ENCODE data around the gene MSN.
"Not testable (repeated sequence)": the region's sequence is repeated elsewhere in the genome, so short reads cannot be mapped to it uniquely, and the experiment has no call there.

The MSN gene

DNA sequence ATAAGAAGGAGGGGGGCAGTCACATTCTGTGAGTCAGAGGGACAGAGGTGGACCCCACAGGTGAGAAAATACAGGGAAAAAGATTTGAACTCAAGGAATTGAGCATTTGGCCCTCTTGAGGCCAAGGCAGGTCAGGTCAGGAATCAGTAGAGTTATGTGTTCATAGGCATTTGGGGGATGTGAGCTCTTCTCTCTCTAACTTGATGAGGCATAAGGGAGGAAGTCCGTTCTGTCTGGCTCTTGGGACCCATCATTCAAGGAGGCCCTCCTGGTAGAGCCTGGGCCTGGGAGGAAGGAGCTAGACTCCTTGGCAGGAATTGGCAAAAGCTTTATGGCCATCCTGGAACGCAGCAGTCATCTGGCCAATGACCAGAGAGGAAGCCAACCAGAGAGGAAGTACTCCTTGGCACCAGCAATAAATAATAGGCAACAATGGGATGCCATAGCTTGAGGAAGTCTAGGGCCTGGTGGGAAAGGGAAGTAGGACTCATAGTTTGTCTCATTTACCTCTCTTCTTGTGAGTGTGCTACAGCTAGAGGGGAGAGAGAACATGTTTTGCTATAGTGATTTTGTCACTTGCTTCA, 53.0 kb downstream of the MSN start:
- no peak for DNase-seq

DNA sequence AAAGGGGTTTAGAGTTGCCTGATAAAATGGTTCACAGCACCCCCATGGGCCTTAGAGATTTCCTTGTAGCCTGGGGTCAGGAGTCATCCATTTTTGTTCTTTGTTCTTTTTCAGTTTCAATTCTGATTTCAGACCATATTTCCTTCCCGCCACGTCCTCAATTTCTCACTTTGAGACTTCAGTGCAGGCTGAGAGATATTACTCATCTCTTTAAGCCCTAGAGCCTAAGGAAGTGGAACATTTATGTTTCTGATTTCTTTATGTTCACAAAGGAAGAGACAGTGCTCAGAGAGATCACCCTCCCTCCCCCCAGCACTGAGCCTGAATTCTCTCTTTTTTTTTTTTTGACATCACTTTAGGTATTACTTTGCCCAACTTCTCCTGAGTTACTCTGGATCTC, 56.3 kb downstream of the MSN start:
- no peak for DNase-seq

DNA sequence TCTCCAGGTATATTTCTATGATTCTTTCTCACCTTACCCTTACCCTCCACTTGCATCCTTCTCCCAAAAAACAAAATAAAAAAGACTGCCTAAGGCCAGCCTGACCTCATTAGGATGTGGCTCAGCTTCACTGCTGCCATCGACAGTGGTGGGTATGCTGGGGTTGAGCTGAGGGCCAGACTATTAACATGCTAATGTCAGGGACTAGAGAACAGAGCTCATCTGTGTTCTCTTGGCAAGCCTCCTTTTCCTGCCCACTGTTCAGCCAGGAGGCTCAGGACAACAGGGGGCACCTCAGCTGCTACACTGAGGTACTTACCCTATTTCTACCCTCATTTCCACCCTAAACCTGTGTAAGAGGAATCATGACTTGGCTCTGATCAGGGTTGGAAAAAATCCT, 59.3 kb downstream of the MSN start:
- no peak for DNase-seq

DNA sequence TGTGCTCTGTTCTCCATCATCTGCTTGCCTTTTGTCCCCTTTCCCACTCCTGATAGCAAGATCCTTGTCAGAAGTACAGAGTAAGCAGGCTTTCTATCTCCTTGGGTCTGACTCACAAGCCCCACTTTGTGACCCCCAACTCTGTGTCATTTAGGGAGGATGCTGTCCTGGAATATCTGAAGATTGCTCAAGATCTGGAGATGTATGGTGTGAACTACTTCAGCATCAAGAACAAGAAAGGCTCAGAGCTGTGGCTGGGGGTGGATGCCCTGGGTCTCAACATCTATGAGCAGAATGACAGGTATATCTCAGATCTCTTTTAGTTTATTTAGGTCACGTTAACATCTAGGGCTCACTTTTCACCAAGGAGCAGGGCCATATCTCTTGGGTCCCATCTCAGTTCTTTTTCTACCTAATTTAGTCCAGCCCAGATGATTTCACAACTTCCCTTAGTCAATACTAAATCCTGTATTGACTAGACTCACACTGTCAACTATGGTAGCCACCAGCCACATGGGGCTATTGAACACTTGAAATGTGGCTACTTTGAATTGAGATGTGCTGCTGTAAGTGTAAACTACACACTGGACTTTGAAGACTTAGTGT, 64.3 kb downstream of the MSN start:
- no peak for DNase-seq

DNA sequence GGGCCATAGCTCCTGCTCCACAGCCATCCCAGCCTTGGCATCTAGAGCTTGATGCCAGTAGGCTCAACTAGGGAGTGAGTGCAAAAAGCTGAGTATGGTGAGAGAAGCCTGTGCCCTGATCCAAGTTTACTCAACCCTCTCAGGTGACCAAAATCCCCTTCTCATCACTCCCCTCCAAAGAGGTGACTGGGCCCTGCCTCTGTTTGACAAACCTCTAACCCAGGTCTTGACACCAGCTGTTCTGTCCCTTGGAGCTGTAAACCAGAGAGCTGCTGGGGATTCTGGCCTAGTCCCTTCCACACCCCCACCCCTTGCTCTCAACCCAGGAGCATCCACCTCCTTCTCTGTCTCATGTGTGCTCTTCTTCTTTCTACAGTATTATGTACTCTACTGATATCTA, 73.5 kb downstream of the MSN start:
- no peak for DNase-seq

DNA sequence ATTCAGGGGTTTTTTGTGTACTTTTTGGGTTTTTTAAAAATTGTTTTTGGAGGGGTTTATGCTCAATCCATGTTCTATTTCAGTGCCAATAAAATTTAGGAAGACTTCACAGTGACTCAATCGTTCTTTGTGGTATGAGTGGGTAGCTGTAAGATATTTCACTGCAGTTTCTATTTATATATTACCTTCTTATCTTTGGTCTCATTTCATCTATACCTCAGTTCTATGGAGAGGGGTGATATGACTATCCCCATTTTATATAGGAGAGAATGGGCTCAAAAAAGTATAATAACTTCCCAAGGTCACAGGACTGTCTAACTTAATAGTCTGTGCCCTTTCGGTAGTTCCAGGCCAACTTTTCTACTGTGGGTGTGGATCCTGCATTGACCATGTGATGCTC, 74.4 kb downstream of the MSN start:
- DNase-seq: no peak

DNA sequence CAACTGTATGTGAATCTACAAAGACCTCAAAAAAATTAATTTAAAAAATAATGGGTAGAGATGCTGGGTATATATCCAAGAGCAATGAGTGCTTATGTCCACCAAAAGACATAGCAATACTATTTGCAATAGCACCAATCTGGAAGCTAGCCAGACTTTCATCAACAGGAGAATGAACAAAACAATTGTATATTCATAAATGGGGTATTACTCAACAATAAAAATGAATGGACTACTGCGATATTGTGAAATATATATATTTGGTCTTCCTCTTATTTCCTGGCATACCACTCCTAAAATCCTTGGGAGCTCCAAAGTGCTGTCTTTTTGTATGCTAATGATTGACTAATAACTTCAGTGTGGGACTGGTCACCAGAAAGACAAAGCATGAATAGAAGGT, 77.5 kb downstream of the MSN start:
- no peak for DNase-seq

DNA sequence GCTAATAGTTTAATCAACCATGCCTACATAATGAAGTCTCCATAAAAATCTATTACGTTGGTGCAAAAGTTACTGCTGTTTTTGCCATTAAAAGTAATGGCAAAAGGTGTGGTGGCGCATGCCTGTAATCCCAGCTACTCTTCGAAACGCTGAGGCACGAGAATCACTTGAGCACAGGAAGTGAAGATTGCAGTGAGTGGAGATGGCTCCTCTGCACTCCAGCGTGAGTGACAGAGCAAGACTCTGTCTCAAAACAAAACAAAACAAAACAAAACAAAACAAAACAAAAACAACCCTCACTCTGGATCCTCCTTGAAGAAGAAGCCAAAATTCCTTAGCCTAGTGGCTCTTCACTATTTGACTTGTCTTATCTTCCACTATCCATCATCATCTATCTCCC, 78.0 kb downstream of the MSN start:
- no peak for DNase-seq

DNA sequence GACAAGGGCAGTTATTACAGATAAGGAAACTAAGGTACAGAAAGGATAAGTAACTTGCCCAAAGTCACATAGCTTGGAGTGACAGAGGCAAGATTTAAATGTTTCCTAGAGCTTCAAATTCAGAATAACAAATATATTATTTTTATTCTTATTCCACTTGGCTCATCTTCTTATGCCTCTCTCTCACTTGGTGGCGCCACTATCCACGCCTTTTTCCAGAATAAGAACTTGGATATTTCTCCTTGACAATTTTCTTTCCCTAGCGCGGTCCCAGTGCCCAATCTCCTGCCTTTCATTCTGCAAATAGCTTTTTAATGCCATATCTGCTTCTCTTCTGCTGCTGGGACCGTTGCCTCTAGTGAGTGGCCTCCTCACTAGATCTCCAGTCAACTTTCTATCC, 78.5 kb downstream of the MSN start:
- DNase-seq: no peak

DNA sequence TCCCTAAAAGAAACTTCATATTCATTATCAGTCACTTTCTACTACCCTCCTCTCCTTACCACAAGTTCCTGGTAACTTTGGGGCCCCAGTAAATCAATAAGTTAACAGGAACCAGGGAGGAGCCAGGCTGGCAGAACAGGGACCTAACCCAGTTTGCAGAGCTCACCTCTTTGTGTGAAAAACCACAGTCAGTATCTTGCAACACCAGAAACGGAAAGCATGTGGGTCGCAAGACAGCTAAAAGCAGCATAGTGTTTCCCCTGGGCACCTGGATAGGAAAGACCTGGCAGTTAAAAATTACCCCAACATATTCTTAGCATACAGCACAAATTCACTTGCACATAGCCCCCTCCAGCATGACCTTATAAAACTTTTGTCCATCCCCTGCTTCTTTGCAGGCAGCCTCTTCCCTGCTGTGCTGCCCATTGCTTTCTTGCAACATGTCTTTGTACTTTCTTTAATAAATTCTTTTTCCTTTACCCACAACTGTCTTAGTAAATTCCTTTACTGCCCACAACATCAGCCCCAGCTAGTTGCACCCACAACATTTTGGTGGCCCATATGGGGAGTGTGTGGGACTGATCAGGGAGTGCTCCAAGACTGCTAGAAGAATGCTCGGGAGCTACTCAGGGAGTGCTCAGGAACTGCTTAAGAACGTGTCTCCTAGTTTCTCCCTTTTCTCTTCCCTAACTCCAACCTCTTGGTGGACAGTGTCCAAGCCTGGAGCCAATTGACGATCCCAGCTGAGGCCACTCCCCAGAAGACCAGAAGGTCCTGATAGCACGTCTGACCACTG, 83.4 kb downstream of the MSN start:
- DNase-seq: no peak

DNA sequence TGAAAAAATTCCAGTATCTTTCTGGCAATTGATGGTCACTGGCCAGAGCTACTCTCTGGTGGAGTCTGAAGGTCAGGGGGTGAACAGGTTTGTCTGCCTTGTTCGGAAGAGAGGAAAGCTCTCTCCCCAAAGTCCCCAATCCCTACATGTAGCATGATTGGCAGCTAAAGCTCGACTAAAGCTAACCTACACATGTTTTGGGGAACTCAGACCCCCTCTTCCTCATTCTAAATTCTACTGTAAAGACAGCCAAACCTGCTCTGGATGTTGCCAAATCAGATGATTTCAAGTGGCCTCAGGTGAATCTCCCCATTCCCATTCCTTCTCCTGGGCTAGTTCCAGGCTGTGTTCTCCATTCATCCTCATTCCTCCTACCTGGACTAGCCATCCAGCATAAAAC, 84.1 kb downstream of the MSN start:
- DNase-seq: no peak

DNA sequence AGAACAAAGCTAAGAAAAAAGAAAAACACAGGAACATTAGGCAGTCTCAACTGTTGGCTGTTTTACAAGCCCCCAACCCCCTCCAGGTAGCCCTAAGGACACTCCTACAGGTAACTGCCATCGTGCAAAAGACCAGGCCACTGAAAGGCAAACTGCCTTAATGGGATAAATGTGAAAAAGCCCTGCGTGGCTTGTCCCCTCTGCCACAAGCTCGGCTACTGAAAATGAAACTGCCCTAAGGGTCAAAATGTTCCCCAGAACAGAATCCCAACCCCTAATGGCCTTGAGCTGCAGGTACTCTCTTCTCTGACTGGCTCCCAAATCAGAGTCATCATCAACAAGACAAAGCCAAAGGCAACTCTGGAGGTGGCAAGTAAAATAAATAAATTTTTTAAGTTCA, 84.8 kb downstream of the MSN start:
- no peak for DNase-seq

DNA sequence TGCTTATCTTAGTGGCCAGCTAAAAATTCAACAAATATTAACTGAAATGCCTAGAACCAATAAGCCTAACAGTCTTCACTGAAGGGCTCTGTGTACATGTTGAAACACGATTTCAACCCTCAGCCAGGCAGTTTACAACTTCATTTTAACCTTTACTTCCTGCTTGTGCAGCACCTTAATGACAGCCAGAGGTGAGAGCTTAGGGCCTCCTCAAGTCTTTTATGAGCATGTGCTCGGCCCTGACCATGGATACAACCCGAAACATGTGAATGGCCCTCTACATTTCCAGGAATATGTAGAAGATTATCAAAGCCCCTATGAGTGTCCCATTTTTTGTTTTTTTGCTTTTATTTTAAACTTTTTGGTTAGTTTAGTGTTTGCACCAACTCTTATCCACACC, 88.3 kb downstream of the MSN start:
- no peak for DNase-seq

DNA sequence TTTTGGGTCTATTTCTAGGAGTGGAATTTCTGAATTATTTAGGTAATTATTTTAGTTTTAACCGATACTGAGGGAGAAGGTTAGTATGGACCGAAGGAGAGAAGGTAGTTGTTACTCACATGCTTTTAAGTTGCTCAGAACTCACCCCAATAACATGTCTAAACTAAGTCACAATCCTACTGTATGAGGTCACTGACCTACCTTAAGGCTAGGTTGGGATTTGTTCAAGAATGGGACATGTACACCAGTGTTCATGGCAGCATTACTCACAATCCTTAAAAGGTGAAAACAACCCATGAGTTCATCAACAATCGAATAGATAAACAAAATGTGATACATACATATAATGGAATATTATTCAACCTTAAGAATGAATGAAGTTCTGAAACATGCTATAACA, 90.5 kb downstream of the MSN start:
- DNase-seq: no peak

DNA sequence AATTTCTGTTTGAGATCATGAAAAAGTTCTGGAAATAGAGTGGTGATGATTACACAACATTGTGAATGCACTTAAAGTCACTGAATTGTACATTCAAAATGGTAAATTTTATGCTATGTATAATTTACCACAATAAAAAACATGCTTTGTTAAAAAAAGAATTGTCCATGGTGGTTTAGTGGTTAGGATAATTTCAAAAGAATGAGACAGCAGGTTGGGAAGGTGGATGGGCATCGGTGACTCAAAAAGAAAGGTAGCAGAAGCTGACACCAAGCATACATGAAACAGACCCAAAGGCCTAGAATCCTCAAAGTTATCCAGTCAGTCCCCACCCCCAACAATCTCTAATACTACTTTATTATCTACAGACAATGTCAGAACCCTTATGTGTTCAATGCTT, 91.1 kb downstream of the MSN start:
- DNase-seq: no peak

DNA sequence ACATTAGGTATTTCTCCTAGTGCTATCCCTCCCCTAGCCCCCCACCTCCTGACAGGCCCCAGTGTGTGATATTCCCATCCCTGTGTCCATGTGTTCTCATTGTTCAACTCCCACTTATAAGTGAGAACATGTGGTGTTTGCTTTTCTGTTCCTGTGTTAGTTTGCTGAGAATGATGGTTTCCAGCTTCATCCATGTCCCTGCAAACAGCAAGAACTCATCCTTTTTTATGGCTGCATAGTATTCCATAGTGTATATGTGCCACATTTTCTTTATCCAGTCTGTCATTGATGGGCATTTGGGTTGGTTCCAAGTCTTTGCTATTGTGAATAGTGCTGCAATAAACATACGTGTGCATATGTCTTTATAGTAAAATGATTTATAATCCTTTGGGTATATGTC, 92.1 kb downstream of the MSN start:
- DNase-seq: not testable (repeated sequence)

DNA sequence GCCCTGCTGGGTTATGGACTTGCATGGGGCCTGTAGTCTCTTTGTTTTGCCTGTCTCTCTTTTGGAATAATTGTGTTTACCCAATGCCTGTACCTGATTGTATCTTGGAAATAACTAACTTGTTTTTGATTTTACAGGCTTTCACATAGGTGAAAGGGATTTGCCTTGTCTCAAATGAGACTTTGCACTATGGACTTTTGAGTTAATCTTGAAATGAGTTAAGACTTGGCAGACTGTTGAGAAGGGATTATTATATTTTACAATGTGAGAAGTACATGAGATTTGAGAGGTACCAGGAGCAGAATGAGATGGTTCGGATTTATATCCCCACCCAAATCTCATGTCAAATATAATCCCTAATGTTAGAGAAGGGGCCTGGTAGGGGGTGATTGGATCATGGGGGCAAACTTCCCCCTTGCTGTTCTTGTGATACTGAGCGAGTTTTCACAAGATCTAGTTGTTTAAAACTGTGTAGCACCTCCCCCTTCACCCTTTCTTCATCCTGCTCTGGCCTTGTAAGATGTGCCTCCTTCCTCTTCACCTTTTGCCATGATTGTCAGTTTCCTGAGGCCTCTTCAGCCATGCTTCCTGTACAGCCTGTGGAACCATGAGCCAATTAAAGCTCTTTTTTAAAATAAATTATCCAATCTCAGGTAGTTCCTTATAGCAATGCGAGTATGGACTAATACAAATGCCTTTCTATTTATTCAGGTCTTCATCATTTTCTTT, 102.3 kb downstream of the MSN start:
- DNase-seq: no peak

DNA sequence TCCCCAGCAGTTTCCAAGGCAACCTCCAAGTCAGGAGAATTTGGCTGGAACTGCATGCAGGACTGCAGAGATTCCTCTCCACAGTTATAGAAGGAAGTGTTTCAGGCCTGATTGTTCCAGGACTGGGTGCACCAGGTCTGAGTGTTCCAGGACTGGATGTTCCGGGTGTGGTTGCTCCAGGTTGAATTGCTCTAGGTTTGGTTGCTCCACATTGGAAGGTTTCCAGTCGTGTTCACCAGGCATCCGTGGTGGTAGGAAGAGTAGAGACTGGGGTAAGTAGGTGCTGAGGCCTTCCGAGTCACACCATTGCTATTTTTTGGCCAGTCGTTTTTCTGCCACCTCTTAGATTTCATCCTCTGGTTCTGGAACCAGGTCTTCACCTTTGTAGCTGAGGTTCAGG, 105.4 kb downstream of the MSN start:
- no peak for DNase-seq

DNA sequence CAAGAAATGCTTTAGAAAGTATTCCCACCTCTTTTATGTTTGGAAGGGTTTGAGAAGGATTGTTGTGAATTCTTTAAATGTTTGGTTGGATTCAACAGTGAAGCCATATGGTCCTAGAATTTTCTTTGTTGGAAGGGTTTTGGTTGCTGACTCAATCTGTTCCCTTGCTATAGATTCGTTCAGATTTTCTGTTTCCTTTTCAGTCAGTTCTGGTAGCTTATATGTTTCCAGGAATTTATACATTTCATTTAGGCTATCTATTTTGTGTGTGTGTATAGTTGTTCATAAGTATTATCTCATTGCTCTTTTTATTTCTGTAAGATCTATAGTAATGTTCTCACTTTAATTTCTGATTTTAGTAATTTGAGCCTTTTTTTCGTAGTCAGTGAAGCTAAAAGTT, 114.4 kb downstream of the MSN start:
- DNase-seq: no peak

DNA sequence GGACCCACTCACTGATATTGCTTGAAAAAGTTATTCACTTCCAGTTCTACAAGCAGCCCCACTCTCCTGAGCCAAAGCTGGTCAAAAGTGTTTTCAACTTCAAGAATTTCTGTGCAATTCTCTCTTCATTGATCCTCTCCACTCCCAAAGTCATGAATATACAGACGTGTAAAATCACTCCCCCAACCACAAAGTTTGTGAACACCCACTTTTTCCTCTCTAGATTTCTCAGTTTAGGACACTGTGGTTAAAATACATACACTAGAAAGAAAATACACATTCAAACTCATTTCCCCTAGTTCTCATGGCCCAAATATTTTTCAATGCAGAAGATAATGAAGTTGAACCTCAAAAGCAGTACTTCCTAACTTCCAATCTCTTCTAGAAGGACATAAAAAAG, 116.3 kb downstream of the MSN start:
- no peak for DNase-seq

Data from NCI-H510A (cell line).